HG03439 (cell line): ENCODE data around the gene CTSE.

ENCODE experiments used
- ATAC-seq: cut with Tn5 transposase; IDR thresholded peaks from one replicate; pipeline ENCODE4 v1.9.1; 2021; ENCODE audit warnings: mild to moderate bottlenecking, moderate library complexity; ENCODE audit not compliant: unreplicated experiment

The CTSE gene

GRCh38 chr1:205994346-205994745 lies 29.3 kb downstream of the CTSE start:
- no peak for ATAC-seq

- no peak for ATAC-seq
These were observed 30.6 kb downstream of the CTSE start for GRCh38 chr1:205993068-205993467.

- no peak for ATAC-seq
These were observed 31.3 kb downstream of the CTSE start for GRCh38 chr1:205992218-205992882.

- ATAC-seq: no peak
These were observed 32.5 kb downstream of the CTSE start for GRCh38 chr1:205991237-205991636.

- ATAC-seq: no peak
These were observed 33.5 kb downstream of the CTSE start for GRCh38 chr1:205990226-205990625.

DNA sequence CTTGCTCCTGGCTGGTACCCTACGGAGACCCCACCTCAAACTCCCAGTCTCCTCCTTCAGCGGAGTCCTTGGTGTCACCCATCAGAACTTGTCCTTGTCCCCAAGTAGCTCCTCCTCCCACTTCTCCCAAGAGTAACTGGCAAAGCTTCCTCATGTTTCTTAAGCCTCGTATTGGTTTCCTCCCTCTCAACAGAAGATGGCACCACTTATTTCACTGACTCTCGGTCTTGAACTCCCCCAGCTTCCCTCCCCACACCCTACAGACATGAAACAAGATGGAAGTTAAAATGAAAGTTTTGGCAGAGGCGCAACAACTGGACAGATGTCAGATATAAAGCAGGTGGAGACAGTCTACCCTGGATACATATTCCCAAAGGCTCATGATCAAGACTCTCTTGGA lies 33.9 kb downstream of the CTSE start:
- ATAC-seq: no peak

GRCh38 chr1:205988585-205988995 lies 35.1 kb downstream of the CTSE start:
- no peak for ATAC-seq

- no peak for ATAC-seq
These were observed 36.8 kb downstream of the CTSE start for GRCh38 chr1:205986861-205987260.

- ATAC-seq: no peak
These were observed 37.4 kb downstream of the CTSE start for GRCh38 chr1:205986292-205986691.

- no peak for ATAC-seq
These were observed 38.2 kb downstream of the CTSE start for GRCh38 chr1:205985330-205986005.

DNA sequence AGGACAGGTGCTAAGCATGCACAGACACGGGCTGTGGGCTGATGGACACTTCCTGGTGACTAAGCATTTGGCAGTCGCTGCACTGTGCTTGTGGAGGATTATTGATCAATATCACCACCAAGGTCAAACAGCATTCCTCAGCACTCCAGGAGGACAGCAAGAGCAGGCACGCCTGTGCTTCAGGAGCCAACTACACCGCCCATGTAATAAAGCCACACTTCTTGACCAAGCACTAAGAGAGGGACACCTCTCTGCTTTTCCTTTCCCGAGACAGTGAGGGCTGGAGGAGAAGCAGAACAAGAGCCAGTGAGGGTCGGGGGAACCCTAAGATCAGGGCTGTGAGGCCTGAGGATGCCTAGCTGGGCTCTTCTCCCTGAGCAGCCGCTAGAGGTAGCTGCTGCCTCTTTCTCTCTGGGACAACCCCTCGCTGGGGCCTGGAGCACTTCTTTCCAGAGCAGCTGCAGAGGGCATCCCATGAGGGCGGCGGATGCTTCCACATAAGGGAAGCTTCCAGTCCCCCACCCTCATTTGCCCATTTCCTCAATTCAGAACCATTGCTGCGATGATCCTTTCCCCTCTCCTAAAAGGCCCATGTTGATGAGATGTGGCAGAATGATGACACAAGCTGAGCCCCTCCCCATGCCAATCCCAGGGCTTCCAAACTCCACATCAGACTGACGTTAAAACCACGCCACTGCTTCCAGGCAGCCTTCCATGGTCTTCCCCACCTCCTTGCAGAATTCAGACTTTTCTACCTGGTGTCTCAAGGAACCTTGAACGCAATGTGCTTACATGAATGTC lies 39.6 kb downstream of the CTSE start:
- no peak for ATAC-seq

DNA sequence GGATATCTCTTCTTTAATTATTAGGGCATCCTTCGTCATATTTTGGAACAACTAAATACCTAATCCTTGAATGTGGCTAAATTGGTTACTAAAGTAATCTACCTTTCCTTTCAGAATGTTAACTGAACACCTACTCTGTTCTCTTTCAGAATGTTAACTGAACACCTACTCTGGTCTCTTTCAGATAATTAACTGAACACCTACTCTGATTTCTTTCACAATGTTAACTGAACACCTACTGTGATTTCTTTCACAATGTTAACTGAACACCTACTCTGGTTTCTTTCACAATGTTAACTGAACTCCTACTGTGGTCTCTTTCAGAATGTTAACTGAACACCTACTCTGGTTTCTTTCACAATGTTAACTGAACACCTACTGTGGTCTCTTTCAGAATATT lies 42.4 kb downstream of the CTSE start:
- ATAC-seq: no peak

DNA sequence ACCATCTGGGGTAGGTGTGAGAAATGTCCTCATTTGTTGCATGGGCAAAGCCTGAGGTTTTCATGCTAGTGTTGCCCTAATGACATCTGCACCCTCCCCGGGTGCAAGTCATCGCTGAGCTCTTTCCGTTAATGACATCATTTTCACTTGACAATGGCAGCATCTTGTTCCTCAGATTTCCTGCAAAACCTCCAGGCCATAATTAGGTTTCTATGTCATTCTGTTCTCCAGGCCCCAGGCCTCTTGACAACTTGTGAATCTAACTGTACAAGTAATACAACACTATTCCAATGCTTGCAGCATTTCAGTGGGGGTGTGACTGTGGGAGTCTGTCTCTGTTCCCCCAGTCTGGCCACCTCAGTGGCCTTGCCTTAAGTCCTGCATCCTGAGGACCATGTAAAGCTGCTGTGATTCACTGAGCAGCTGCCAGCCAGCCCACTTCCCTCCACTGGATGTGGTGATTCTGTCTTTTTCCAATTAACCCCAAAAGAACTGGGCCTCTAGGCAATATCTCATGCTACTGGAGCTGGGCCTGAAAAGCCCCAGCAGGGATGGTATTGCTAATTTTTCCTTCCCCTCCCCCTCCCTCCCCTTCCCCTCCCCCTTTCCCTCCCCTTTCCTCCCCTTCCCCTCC lies 43.3 kb downstream of the CTSE start:
- no peak for ATAC-seq

GRCh38 chr1:205979301-205979700 lies 44.4 kb downstream of the CTSE start:
- ATAC-seq: no peak

- no peak for ATAC-seq
These were observed 45.0 kb downstream of the CTSE start for GRCh38 chr1:205978676-205979075.

GRCh38 chr1:205977402-205978014 lies 46.2 kb downstream of the CTSE start:
- ATAC-seq: no peak

DNA sequence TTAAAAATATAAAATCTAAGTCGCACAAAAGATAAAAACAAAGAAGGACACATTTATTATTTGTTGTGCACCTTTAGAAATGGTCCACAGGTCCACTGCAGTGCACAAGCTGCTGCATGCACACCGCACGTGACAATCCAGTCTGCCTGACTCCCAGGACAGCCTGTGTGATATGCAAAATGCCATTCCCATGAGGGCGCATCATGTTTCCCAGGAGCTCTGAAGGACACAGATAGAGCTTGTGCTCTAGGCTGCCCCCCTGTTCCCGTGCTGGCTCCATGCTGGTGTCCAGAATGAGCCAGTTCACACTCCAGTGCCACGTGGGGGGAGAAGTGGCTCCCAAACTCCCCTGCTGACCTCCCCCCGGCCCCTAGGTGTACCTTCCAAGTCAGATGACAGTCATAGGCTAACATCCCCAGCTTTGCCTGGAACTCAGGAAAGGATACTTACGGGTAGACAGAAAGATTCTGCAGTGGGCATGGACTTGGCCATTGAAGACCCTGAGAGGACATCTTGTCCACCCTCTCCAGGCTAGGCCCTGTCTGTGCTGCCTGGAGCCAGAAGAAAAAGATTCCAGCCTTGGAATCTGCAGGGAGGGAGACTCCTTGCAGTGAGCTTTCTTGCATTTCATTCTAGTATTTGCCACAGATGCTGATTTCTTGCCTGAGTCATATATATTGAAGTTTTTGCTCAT lies 46.8 kb downstream of the CTSE start:
- no peak for ATAC-seq

GRCh38 chr1:205976036-205976435 lies 47.7 kb downstream of the CTSE start:
- ATAC-seq: no peak

- no peak for ATAC-seq
These were observed 48.2 kb downstream of the CTSE start for GRCh38 chr1:205975387-205975998.

DNA sequence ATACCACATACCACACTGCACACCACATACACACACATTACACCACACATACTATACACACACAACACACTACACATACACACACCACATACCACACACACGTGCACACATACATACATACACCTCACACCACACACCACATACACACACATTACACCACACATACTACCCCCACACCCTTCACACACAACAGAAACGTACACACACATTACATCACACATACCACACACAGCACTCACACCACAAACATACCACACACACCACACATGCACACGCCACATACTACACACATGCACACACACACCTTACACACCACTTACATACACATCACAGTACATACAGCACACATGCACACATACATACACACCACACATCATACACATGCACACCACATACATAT lies 49.0 kb downstream of the CTSE start:
- no peak for ATAC-seq
